Upper lobe of left lung (tissue), 4 donors: ENCODE results near the gene RPS29.

Experiments
- CTCF ChIP-seq, 6 experiments: fragments of 450-650 bp in 4 of 6; fragments of 200-600 bp in 2 of 6; sonication (generic) in 2 of 6; IDR thresholded peaks; one replicate each; pipeline ENCODE4 v1.5.1; 2016 to 2019; ENCODE audit warnings: antibody characterized with exemption in 6 of 6
- POLR2A ChIP-seq, 4 donors: fragments of 450-650 bp; IDR thresholded peaks; one replicate each; pipeline ENCODE4 v1.5.1; 2016 to 2017; ENCODE audit warnings: antibody characterized with exemption in 4 of 4, mild to moderate bottlenecking in 2 of 4

- no peak for TF ChIP-seq CTCF (IDR thresholded peaks at IDR 0.05)
- TF ChIP-seq POLR2A (IDR thresholded peaks at IDR 0.05): no peak
Measured at GRCh38 chr14:49541049-49541448, 45.1 kb downstream of the RPS29 start.
